Gastroesophageal sphincter (tissue), 4 donors: ENCODE results near the gene CCND1. TPM values are rescaled to one million over a fixed set of nuclear protein-coding genes. Genes with fewer than 3 reads are reported as not detected.

Source experiments
- ATAC-seq: fragments of 150-250 bp; one replicate; pipeline ENCODE4 v1.9.1; 2016; ENCODE audit warnings: mild to moderate bottlenecking, moderate library complexity
- H3K27ac ChIP-seq, 4 donors: fragments of 200-600 bp; sonication (generic) in 3 of 4; 1 replicate in 3 of 4; 2 replicates in 1 of 4; pipeline ENCODE4 v1.5.1; 2016 to 2019
- H3K27me3 ChIP-seq: fragments of 200-600 bp; sonication (generic); one replicate; pipeline ENCODE4 v1.5.1; 2019
- H3K36me3 ChIP-seq, 2 donors: fragments of 200-600 bp; sonication (generic); one replicate each; pipeline ENCODE4 v1.5.1; 2019; ENCODE audit warnings: control low read depth in 1 of 2
- H3K4me1 ChIP-seq, 3 donors: fragments of 200-600 bp; sonication (generic); 1 replicate in 2 of 3; 2 replicates in 1 of 3; pipeline ENCODE4 v1.5.1; 2016 to 2019; ENCODE audit warnings: control low read depth in 2 of 3
- H3K4me3 ChIP-seq, 2 donors: fragments of 200-600 bp; sonication (generic); one replicate each; pipeline ENCODE4 v1.5.1; 2019; ENCODE audit warnings: mild to moderate bottlenecking in 1 of 2, moderate library complexity in 1 of 2
- H3K9me3 ChIP-seq, 3 donors: fragments of 200-600 bp; sonication (generic); one replicate each; pipeline ENCODE4 v1.5.1; 2017 to 2019; ENCODE audit warnings: control low read depth in 2 of 3
- EP300 ChIP-seq: sonication (generic); formaldehyde crosslinking; IDR thresholded peaks from one replicate; pipeline ENCODE4 v1.6.1; 2017; ENCODE audit warnings: antibody characterized with exemption, mild to moderate bottlenecking
- POLR2A ChIP-seq, 2 donors: fragments of 450-650 bp; IDR thresholded peaks; one replicate each; pipeline ENCODE4 v1.6.1; 2017; ENCODE audit warnings: antibody characterized with exemption in 2 of 2, mild to moderate bottlenecking in 2 of 2, moderate library complexity in 1 of 2
- POLR2AphosphoS5 ChIP-seq: sonication (generic); formaldehyde crosslinking; IDR thresholded peaks from one replicate; pipeline ENCODE4 v1.6.1; 2017; ENCODE audit warnings: antibody characterized with exemption
- WGBS, 2 donors: methylation state at CpG; one replicate each; pipeline ENCODE4 v1.1.5; 2018; ENCODE audit warnings: low coverage in 1 of 2; 5-methylcytosine and 5-hydroxymethylcytosine counted together
- total RNA-seq, 4 donors: library from RNA; depleted of rRNA; stranded (reverse); fragments of >200 nt; gene quantifications; one replicate each; pipeline ENCODE4 v1.1.0, GENCODE V29; 2016
- TF ChIP-seq, protein P1 (sequence below), 4 experiments: fragments of 200-600 bp in 2 of 4; fragments of 450-650 bp in 2 of 4; sonication (generic) in 1 of 4; IDR thresholded peaks; one replicate each; pipeline ENCODE4 v1.5.1; 2017 to 2019; ENCODE audit warnings: antibody characterized with exemption in 4 of 4, mild to moderate bottlenecking in 2 of 4, moderate library complexity in 2 of 4

CCND1 gene
- total RNA-seq, 4 donors from 2014 or later, result 24.1 to 110 (median 51.9) TPM

GRCh38 chr11:69603111-69603836 is 37.7 kb upstream of the CCND1 start:
- H3K27me3 ChIP-seq, result peaks cover 44% of the 10 kb centered on the region
- TF ChIP-seq POLR2AphosphoS5 (no peak), EP300 (no peak), POLR2A (IDR thresholded peaks at IDR 0.05) (no peak)
- TF ChIP-seq, protein P1, sequence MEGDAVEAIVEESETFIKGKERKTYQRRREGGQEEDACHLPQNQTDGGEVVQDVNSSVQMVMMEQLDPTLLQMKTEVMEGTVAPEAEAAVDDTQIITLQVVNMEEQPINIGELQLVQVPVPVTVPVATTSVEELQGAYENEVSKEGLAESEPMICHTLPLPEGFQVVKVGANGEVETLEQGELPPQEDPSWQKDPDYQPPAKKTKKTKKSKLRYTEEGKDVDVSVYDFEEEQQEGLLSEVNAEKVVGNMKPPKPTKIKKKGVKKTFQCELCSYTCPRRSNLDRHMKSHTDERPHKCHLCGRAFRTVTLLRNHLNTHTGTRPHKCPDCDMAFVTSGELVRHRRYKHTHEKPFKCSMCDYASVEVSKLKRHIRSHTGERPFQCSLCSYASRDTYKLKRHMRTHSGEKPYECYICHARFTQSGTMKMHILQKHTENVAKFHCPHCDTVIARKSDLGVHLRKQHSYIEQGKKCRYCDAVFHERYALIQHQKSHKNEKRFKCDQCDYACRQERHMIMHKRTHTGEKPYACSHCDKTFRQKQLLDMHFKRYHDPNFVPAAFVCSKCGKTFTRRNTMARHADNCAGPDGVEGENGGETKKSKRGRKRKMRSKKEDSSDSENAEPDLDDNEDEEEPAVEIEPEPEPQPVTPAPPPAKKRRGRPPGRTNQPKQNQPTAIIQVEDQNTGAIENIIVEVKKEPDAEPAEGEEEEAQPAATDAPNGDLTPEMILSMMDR (IDR thresholded peaks at IDR 0.05), result no peak
- H3K27ac ChIP-seq, result no peak overlapping the region
- no peak for ATAC-seq
- H3K4me3 ChIP-seq, result no peak overlapping the region
- 32 to 58% methylated on average over 9 to 11 of the region's 16 CpGs for WGBS, 2 donors
- peaks cover 0 to 19% (median 0%) of the 10 kb centered on the region in 3 donors for H3K9me3 ChIP-seq
- H3K36me3 ChIP-seq, result no peaks in the 10 kb centered on the region
- no peaks in the 10 kb centered on the region for H3K4me1 ChIP-seq

- Histone ChIP-seq H3K4me1 (no peaks in the 10 kb centered on the region), H3K36me3 (no peaks in the 10 kb centered on the region), H3K27ac (no peak overlapping the region), H3K4me3 (no peak overlapping the region), H3K9me3 (peaks cover 0 to 26% (median 0%) of the 10 kb centered on the region in 3 donors), H3K27me3 (peaks cover 44% of the 10 kb centered on the region)
- ATAC-seq, result no peak
- TF ChIP-seq POLR2A (IDR thresholded peaks at IDR 0.05) (no peak), POLR2AphosphoS5 (no peak), EP300 (no peak)
- TF ChIP-seq, protein P1 (IDR thresholded peaks at IDR 0.05), result no peak
- 67 to 88% methylated on average over 6 to 7 of the region's 7 CpGs for WGBS, 2 donors
Measured at GRCh38 chr11:69604055-69604454, 36.9 kb upstream of the CCND1 start.

- 80 to 100% methylated on average over 1 to 4 of the region's 18 CpGs for WGBS, 2 donors
- Histone ChIP-seq H3K4me1 (no peaks in the 10 kb centered on the region), H3K9me3 (peaks cover 0 to 44% (median 0%) of the 10 kb centered on the region in 3 donors), H3K27me3 (peaks cover 44% of the 10 kb centered on the region), H3K27ac (no peak overlapping the region), H3K4me3 (no peak overlapping the region), H3K36me3 (no peaks in the 10 kb centered on the region)
- no peak for ATAC-seq
- TF ChIP-seq, protein P1 (IDR thresholded peaks at IDR 0.05), result no peak
- TF ChIP-seq POLR2AphosphoS5, result no peak
- TF ChIP-seq POLR2A (IDR thresholded peaks at IDR 0.05), result no peak
- no peak for TF ChIP-seq EP300
Measured at GRCh38 chr11:69605737-69606526, 35.0 kb upstream of the CCND1 start.

GRCh38 chr11:69609351-69609750 is 31.6 kb upstream of the CCND1 start:
- H3K27me3 ChIP-seq, result peaks cover 26% of the 10 kb centered on the region
- no peak overlapping the region for H3K4me3 ChIP-seq
- no peaks in the 10 kb centered on the region for H3K4me1 ChIP-seq
- no peak for ATAC-seq
- H3K9me3 ChIP-seq, result peaks cover 0 to 34% (median 0%) of the 10 kb centered on the region in 3 donors
- no peaks in the 10 kb centered on the region for H3K36me3 ChIP-seq
- no peak overlapping the region for H3K27ac ChIP-seq
- 86% methylated on average over 2 of the region's 2 CpGs; no CpG with 5 or more reads in 1 of the 2 donors for WGBS, 2 donors
- TF ChIP-seq EP300, result no peak
- TF ChIP-seq POLR2AphosphoS5, result no peak
- no peak for TF ChIP-seq POLR2A (IDR thresholded peaks at IDR 0.05)
- TF ChIP-seq, protein P1 (IDR thresholded peaks at IDR 0.05), result no peak
